Upper lobe of left lung (tissue), 6 donors: Measurements from ENCODE around the gene KLHL7. TPM values are rescaled to one million over a fixed set of nuclear protein-coding genes. Genes with fewer than 3 reads are reported as not detected.

ENCODE experiments used
- ATAC-seq, 2 donors: fragments of 200-7000 bp; cut with Tn5 transposase; one replicate each; pipeline ENCODE4 v1.9.1; 2022; ENCODE audit warnings: mild to moderate bottlenecking in 2 of 2, moderate library complexity in 2 of 2; ENCODE audit not compliant: low FRiP score in 2 of 2
- DNase-seq, 2 donors: peaks; one replicate each; pipeline ENCODE4 v3.0.0-alpha.2; 2019 to 2020
- H3K27ac ChIP-seq, 4 donors: fragments of 200-600 bp; sonication (generic); one replicate each; pipeline ENCODE4 v1.5.1; 2016 to 2019
- H3K27me3 ChIP-seq, 4 donors: fragments of 200-600 bp; sonication (generic); one replicate each; pipeline ENCODE4 v1.5.1; 2017 to 2019
- H3K36me3 ChIP-seq, 4 donors: fragments of 200-600 bp; sonication (generic); one replicate each; pipeline ENCODE4 v1.5.1; 2016 to 2019
- H3K4me1 ChIP-seq, 4 donors: fragments of 200-600 bp; sonication (generic); one replicate each; pipeline ENCODE4 v1.5.1; 2018 to 2019
- H3K4me3 ChIP-seq, 4 donors: fragments of 200-600 bp; sonication (generic); one replicate each; pipeline ENCODE4 v1.5.1; 2017 to 2019; ENCODE audit warnings: mild to moderate bottlenecking in 2 of 4, moderate library complexity in 1 of 4
- H3K9me3 ChIP-seq, 4 donors: fragments of 200-600 bp; sonication (generic); one replicate each; pipeline ENCODE4 v1.5.1; 2018 to 2019
- CTCF ChIP-seq, 6 experiments: fragments of 450-650 bp in 4 of 6; fragments of 200-600 bp in 2 of 6; sonication (generic) in 2 of 6; IDR thresholded peaks; one replicate each; pipeline ENCODE4 v1.5.1; 2016 to 2019; ENCODE audit warnings: antibody characterized with exemption in 6 of 6
- EP300 ChIP-seq, 4 donors: sonication (generic); formaldehyde crosslinking; IDR thresholded peaks; one replicate each; pipeline ENCODE4 v1.5.1; 2017; ENCODE audit warnings: antibody characterized with exemption in 4 of 4, control low read depth in 2 of 4
- POLR2A ChIP-seq, 4 donors: fragments of 450-650 bp; IDR thresholded peaks; one replicate each; pipeline ENCODE4 v1.5.1; 2016 to 2017; ENCODE audit warnings: antibody characterized with exemption in 4 of 4, mild to moderate bottlenecking in 2 of 4
- POLR2AphosphoS5 ChIP-seq, 2 donors: sonication (generic); formaldehyde crosslinking; IDR thresholded peaks; one replicate each; pipeline ENCODE4 v1.5.1; 2017; ENCODE audit warnings: antibody characterized with exemption in 2 of 2
- WGBS, 2 donors: methylation state at CpG; one replicate each; pipeline ENCODE4 v1.1.5; 2017 to 2018; 5-methylcytosine and 5-hydroxymethylcytosine counted together
- total RNA-seq, 6 donors: library from RNA; depleted of rRNA in 4 of 6; stranded (reverse); fragments of >200 nt in 4 of 6; gene quantifications; one replicate each; pipeline versions ENCODE4 v1.1.0 to v1.2.1, GENCODE V29; 2016 to 2021
- donor health status: DM: no; HTN: no; CAD: no; lungs with moderate emphysema.
- donor health status: DM: no; HTN: yes; CAD: no; lungs with severe emphysema.

Gene KLHL7
- total RNA-seq, 6 donors from 2014 or later = 18.6 to 43.8 (median 23.9) TPM

GRCh38 chr7:23133797-23134196, 28.2 kb downstream of the KLHL7 start:
- H3K9me3 ChIP-seq = no peaks in the 10 kb centered on the region
- DNase-seq (no peak), ATAC-seq (no peak)
- H3K36me3 ChIP-seq = peaks cover 0 to 6% (median 2%) of the 10 kb centered on the region in 4 donors
- H3K27me3 ChIP-seq = no peaks in the 10 kb centered on the region
- H3K4me1 ChIP-seq = no peaks in the 10 kb centered on the region
- H3K4me3 ChIP-seq = no peak overlapping the region
- no peak overlapping the region for H3K27ac ChIP-seq
- no peak for TF ChIP-seq CTCF (IDR thresholded peaks at IDR 0.05)
- TF ChIP-seq EP300 (IDR thresholded peaks at IDR 0.05) = no peak
- TF ChIP-seq POLR2A (IDR thresholded peaks at IDR 0.05) = no peak
- TF ChIP-seq POLR2AphosphoS5 (IDR thresholded peaks at IDR 0.05) = no peak

GRCh38 chr7:23135755-23136154, 30.2 kb downstream of the KLHL7 start:
- 83 to 96% methylated on average over 1 of the region's 1 CpG for WGBS, 2 donors
- TF ChIP-seq POLR2AphosphoS5 (IDR thresholded peaks at IDR 0.05) (no peak), POLR2A (IDR thresholded peaks at IDR 0.05) (no peak), CTCF (IDR thresholded peaks at IDR 0.05) (no peak), EP300 (IDR thresholded peaks at IDR 0.05) (no peak)

GRCh38 chr7:23136216-23136615, 30.6 kb downstream of the KLHL7 start:
- TF ChIP-seq EP300 (IDR thresholded peaks at IDR 0.05) = no peak
- no peak for TF ChIP-seq POLR2AphosphoS5 (IDR thresholded peaks at IDR 0.05)
- no peak for TF ChIP-seq CTCF (IDR thresholded peaks at IDR 0.05)
- no peak for TF ChIP-seq POLR2A (IDR thresholded peaks at IDR 0.05)
- H3K27ac ChIP-seq = no peak overlapping the region
- H3K27me3 ChIP-seq = no peaks in the 10 kb centered on the region
- H3K4me1 ChIP-seq = no peaks in the 10 kb centered on the region
- WGBS, 2 donors = 55 to 69% methylated on average over 1 of the region's 1 CpG
- no peak overlapping the region for H3K4me3 ChIP-seq
- no peak for ATAC-seq
- DNase-seq = no peak
- H3K9me3 ChIP-seq = no peaks in the 10 kb centered on the region
- H3K36me3 ChIP-seq = peaks cover 0 to 5% (median 0%) of the 10 kb centered on the region in 4 donors

More at GRCh38 chr7:23135755-23136154, 30.2 kb downstream of the KLHL7 start:
- Histone ChIP-seq H3K9me3 (no peaks in the 10 kb centered on the region), H3K27me3 (no peaks in the 10 kb centered on the region), H3K36me3 (peaks cover 0 to 1% (median 0%) of the 10 kb centered on the region in 4 donors), H3K4me1 (no peaks in the 10 kb centered on the region), H3K4me3 (no peak overlapping the region), H3K27ac (no peak overlapping the region)
- ATAC-seq (no peak), DNase-seq (no peak)

GRCh38 chr7:23157679-23158078, 52.1 kb downstream of the KLHL7 start:
- Histone ChIP-seq H3K27me3 (no peaks in the 10 kb centered on the region), H3K27ac (no peak overlapping the region), H3K36me3 (peaks cover 0 to 46% (median 1%) of the 10 kb centered on the region in 4 donors), H3K9me3 (no peaks in the 10 kb centered on the region), H3K4me3 (no peak overlapping the region), H3K4me1 (no peaks in the 10 kb centered on the region)
- 82 to 86% methylated on average over 5 to 6 of the region's 6 CpGs for WGBS, 2 donors
- no peak for ATAC-seq
- TF ChIP-seq EP300 (IDR thresholded peaks at IDR 0.05) (no peak), POLR2A (IDR thresholded peaks at IDR 0.05) (no peak), CTCF (IDR thresholded peaks at IDR 0.05) (no peak), POLR2AphosphoS5 (IDR thresholded peaks at IDR 0.05) (no peak)
- DNase-seq = peak in 1 of 2 donors; percentile 40

- no peak for ATAC-seq
- 95 to 97% methylated on average over 2 of the region's 2 CpGs for WGBS, 2 donors
- DNase-seq = no peak
- TF ChIP-seq POLR2A (IDR thresholded peaks at IDR 0.05) = no peak
- no peak for TF ChIP-seq CTCF (IDR thresholded peaks at IDR 0.05)
- no peak for TF ChIP-seq EP300 (IDR thresholded peaks at IDR 0.05)
- TF ChIP-seq POLR2AphosphoS5 (IDR thresholded peaks at IDR 0.05) = no peak
- no peak overlapping the region for H3K27ac ChIP-seq
- peaks cover 0 to 37% (median 0%) of the 10 kb centered on the region in 4 donors for H3K36me3 ChIP-seq
- H3K27me3 ChIP-seq = no peaks in the 10 kb centered on the region
- no peaks in the 10 kb centered on the region for H3K9me3 ChIP-seq
- no peak overlapping the region for H3K4me3 ChIP-seq
- no peaks in the 10 kb centered on the region for H3K4me1 ChIP-seq
These were observed 53.0 kb downstream of the KLHL7 start for GRCh38 chr7:23158546-23158945.
